ENCODE measurements around the gene TIMD4. TPM values are rescaled to one million over a fixed set of nuclear protein-coding genes. Genes with fewer than 3 reads are reported as not detected.

Gene TIMD4
- polyA plus RNA-seq, 3 donors, result 0.14 TPM; not detected in 2

GRCh38 chr5:156936972-156937371 lies 26.1 kb downstream of the TIMD4 start:
- Histone ChIP-seq H3K27me3 (ENCODE audit: control insufficient read depth in 2 of 2, insufficient read depth in 2 of 2, low read length in 2 of 2) (no peaks in the 10 kb centered on the region), H3K4me1 (ENCODE audit: control insufficient read depth in 1 of 2, insufficient read depth in 2 of 2, low read length in 2 of 2) (no peaks in the 10 kb centered on the region), H2AFZ (ENCODE audit: insufficient read depth, low read depth, low read length, poor library complexity, severe bottlenecking) (no peak overlapping the region), H3K9ac (ENCODE audit: insufficient read depth, low read length, poor library complexity, severe bottlenecking) (no peak overlapping the region), H4K20me1 (ENCODE audit: insufficient read depth, low read length) (no peaks in the 10 kb centered on the region), H3K79me2 (ENCODE audit: insufficient read depth, low read length) (no peaks in the 10 kb centered on the region), H3K27ac (ENCODE audit: low read depth in 1 of 2, low read length in 2 of 2) (no peak overlapping the region), H3K4me2 (replicated peaks; ENCODE audit: extremely low read depth, low read length, poor library complexity, severe bottlenecking) (no peak overlapping the region), H3K9me3 (replicated peaks in 1 of 2; ENCODE audit: control insufficient read depth in 1 of 2, insufficient read depth in 1 of 2, low read length in 2 of 2) (no peaks in the 10 kb centered on the region), H3K4me3 (replicated peaks in 1 of 3; ENCODE audit: low read depth in 2 of 3, low read length in 3 of 3) (no peak overlapping the region), H3K36me3 (replicated peaks in 1 of 2; ENCODE audit: control insufficient read depth in 1 of 2, insufficient read depth in 2 of 2, low read length in 2 of 2) (no peaks in the 10 kb centered on the region)
- no peaks in the 10 kb centered on the region for H3K36me3 Mint-ChIP-seq
- no peak overlapping the region for H3K4me3 Mint-ChIP-seq
- peaks cover 0 to 1% (median 0%) of the 10 kb centered on the region in 3 donors for H3K27me3 Mint-ChIP-seq (ENCODE audit: low read depth in 3 of 3)
- no peak for DNase-seq
- H3K9me3 Mint-ChIP-seq, result peaks cover 0 to 13% (median 4%) of the 10 kb centered on the region in 7 donors
- no peak overlapping the region for H3K27ac Mint-ChIP-seq
- no peaks in the 10 kb centered on the region for H3K4me1 Mint-ChIP-seq
- no CpG with 5 or more reads among the region's 2 CpGs for WGBS (ENCODE audit: insufficient coverage)
- intact Hi-C loops (cut with micrococcal nuclease), result no loop called here
- TF ChIP-seq, protein P1, sequence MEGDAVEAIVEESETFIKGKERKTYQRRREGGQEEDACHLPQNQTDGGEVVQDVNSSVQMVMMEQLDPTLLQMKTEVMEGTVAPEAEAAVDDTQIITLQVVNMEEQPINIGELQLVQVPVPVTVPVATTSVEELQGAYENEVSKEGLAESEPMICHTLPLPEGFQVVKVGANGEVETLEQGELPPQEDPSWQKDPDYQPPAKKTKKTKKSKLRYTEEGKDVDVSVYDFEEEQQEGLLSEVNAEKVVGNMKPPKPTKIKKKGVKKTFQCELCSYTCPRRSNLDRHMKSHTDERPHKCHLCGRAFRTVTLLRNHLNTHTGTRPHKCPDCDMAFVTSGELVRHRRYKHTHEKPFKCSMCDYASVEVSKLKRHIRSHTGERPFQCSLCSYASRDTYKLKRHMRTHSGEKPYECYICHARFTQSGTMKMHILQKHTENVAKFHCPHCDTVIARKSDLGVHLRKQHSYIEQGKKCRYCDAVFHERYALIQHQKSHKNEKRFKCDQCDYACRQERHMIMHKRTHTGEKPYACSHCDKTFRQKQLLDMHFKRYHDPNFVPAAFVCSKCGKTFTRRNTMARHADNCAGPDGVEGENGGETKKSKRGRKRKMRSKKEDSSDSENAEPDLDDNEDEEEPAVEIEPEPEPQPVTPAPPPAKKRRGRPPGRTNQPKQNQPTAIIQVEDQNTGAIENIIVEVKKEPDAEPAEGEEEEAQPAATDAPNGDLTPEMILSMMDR (IDR thresholded peaks at IDR 0.05), result no peak

GRCh38 chr5:156934450-156935211 lies 28.4 kb downstream of the TIMD4 start:
- H3K79me2 ChIP-seq (ENCODE audit: insufficient read depth, low read length), result no peaks in the 10 kb centered on the region
- H3K4me2 ChIP-seq (replicated peaks; ENCODE audit: extremely low read depth, low read length, poor library complexity, severe bottlenecking), result no peak overlapping the region
- H3K27me3 ChIP-seq (ENCODE audit: control insufficient read depth in 2 of 2, insufficient read depth in 2 of 2, low read length in 2 of 2), result peaks cover 0 to 2% of the 10 kb centered on the region in 2 donors
- H3K9me3 ChIP-seq (replicated peaks in 1 of 2; ENCODE audit: control insufficient read depth in 1 of 2, insufficient read depth in 1 of 2, low read length in 2 of 2), result no peaks in the 10 kb centered on the region
- no peaks in the 10 kb centered on the region for H3K36me3 ChIP-seq (replicated peaks in 1 of 2; ENCODE audit: control insufficient read depth in 1 of 2, insufficient read depth in 2 of 2, low read length in 2 of 2)
- H3K9ac ChIP-seq (ENCODE audit: insufficient read depth, low read length, poor library complexity, severe bottlenecking), result no peak overlapping the region
- H3K27ac ChIP-seq (ENCODE audit: low read depth in 1 of 2, low read length in 2 of 2), result no peak overlapping the region
- H4K20me1 ChIP-seq (ENCODE audit: insufficient read depth, low read length), result no peaks in the 10 kb centered on the region
- no peak overlapping the region for H2AFZ ChIP-seq (ENCODE audit: insufficient read depth, low read depth, low read length, poor library complexity, severe bottlenecking)
- WGBS (ENCODE audit: insufficient coverage), result no CpG with 5 or more reads among the region's 9 CpGs
- Mint-ChIP-seq H3K36me3 (no peaks in the 10 kb centered on the region), H3K27ac (no peak overlapping the region), H3K4me3 (no peak overlapping the region), H3K4me1 (no peaks in the 10 kb centered on the region), H3K27me3 (ENCODE audit: low read depth in 3 of 3) (peaks cover 0 to 1% (median 0%) of the 10 kb centered on the region in 3 donors), H3K9me3 (peaks cover 0 to under 1% (median 0%) of the 10 kb centered on the region in 7 donors)
- H3K4me1 ChIP-seq (ENCODE audit: control insufficient read depth in 1 of 2, insufficient read depth in 2 of 2, low read length in 2 of 2), result no peaks in the 10 kb centered on the region
- no peak for DNase-seq
- intact Hi-C loops (cut with micrococcal nuclease), result no loop called here
- no peak overlapping the region for H3K4me3 ChIP-seq (replicated peaks in 1 of 3; ENCODE audit: low read depth in 2 of 3, low read length in 3 of 3)
- TF ChIP-seq, protein P1 (IDR thresholded peaks at IDR 0.05), result peak; percentile 56
